ENCODE results near the gene OPA3.
A peak's percentile ranks its signal among the peaks of the same experiment; 100 is the strongest.

The OPA3 gene

DNA sequence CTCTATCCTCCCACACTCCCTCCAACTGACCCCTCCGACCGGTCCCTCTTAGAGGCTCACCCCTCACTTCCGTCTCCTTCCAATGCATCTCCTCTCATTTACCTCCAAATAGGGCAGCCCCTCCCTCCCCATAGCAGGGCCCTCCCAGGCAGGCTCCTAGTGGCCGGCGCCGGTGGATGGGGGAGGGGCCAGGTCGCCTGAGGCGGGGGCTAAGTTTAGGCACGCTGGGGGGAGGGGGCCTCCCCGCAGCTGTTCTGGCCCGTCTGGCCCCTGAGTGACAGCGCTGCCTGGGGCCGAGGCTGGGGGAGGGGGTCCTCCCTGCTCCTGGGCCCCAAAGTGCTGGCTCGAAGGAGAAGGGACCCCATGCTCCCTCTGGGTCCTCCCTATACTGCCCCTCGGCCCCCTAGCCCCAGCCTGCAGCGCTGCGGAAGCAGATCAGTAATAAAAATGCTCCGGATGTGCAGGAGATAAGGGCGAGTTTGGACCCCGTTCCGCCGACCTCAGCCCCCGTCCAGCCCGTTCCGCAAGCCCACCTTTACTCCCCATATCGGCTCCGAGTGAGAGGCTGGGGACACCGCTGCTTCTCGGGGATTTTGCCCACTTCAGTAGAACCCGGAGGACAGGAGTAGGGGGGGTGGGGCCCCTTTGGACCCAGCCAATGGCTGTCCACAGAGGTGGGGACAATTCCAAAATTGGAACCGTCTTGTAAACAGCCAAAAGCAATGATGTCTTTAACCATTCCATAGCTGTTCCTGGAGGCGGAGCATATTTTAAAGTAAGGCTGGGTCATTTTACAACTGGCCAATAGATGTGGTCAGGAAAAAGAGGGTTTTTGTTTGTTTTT, 91.8 kb downstream of the OPA3 start:
- H3K4me2 ChIP-seq (ENCODE audit: low read length) = peak overlapping the region; percentile 70
- H3K79me2 ChIP-seq (ENCODE audit: insufficient read depth, low read length) = no peaks in the 10 kb centered on the region
- 0 out of 2 replicates have a peak, but pooled peaks cover 4% of the 10 kb centered on the region for H3K27me3 ChIP-seq (ENCODE audit: insufficient read depth, low read length)
- no peaks in the 10 kb centered on the region for H3K9me3 ChIP-seq (ENCODE audit: low read length)
- no peaks in the 10 kb centered on the region for H3K36me3 ChIP-seq (ENCODE audit: insufficient read depth, low read length)
- peak overlapping the region; percentile 60 for H3K9ac ChIP-seq (ENCODE audit: low read length)
- peaks cover 27% of the 10 kb centered on the region for H3K4me1 ChIP-seq (ENCODE audit: insufficient read depth, low read length, severe bottlenecking)
- H3K27ac ChIP-seq (ENCODE audit: low read depth, low read length, poor library complexity, severe bottlenecking) = peak overlapping the region; percentile 28
- peaks cover 1% of the 10 kb centered on the region; the same call in 1 of the 2 replicates for H3F3A ChIP-seq (ENCODE audit: insufficient read depth, low read length)
- H2AFZ ChIP-seq (ENCODE audit: low read length) = 0 out of 2 replicates have a peak overlapping the region, but pooled peaks have one; percentile 35
- H3K9me2 ChIP-seq (ENCODE audit: low read depth, low read length) = no peaks in the 10 kb centered on the region
- TF ChIP-seq, protein P1, sequence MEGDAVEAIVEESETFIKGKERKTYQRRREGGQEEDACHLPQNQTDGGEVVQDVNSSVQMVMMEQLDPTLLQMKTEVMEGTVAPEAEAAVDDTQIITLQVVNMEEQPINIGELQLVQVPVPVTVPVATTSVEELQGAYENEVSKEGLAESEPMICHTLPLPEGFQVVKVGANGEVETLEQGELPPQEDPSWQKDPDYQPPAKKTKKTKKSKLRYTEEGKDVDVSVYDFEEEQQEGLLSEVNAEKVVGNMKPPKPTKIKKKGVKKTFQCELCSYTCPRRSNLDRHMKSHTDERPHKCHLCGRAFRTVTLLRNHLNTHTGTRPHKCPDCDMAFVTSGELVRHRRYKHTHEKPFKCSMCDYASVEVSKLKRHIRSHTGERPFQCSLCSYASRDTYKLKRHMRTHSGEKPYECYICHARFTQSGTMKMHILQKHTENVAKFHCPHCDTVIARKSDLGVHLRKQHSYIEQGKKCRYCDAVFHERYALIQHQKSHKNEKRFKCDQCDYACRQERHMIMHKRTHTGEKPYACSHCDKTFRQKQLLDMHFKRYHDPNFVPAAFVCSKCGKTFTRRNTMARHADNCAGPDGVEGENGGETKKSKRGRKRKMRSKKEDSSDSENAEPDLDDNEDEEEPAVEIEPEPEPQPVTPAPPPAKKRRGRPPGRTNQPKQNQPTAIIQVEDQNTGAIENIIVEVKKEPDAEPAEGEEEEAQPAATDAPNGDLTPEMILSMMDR (IDR thresholded peaks at IDR 0.05; ENCODE audit: low read length) = no peak
- no peak for TF ChIP-seq EZH2 (IDR thresholded peaks at IDR 0.05; ENCODE audit: borderline replicate concordance, low read length)
- peak overlapping the region; percentile 60 for H3K4me3 ChIP-seq (ENCODE audit: low read depth, low read length, poor library complexity, severe bottlenecking)
- no peaks in the 10 kb centered on the region for H4K20me1 ChIP-seq (ENCODE audit: insufficient read depth, low read length)

DNA sequence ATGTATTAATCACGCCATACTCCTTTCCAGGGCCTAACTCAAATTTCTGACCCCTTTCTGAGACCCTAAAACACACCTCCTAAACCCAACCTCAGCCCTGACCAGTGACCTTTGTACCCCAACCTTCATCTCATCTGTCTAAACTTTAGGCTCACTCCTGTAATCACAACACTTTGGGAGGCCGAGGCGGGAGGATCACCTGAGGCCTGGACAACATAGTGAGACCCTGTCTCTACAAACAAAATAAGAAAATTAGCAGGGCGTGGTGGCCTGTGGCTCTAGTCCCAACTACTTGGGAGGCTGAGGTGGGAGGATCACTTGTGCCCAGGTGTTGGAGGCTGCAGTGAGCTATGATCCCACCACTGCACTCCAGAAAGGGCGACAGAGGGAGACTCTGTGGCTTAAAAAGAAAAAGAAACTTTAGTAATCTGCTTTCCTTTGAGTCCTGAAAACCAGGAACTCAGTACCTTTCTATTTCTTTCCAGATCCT, 92.4 kb downstream of the OPA3 start:
- Histone ChIP-seq H3K4me1 (ENCODE audit: insufficient read depth, low read length, severe bottlenecking) (peaks cover 22% of the 10 kb centered on the region), H3K27me3 (ENCODE audit: insufficient read depth, low read length) (0 out of 2 replicates have a peak, but pooled peaks cover 4% of the 10 kb centered on the region), H3K9me2 (ENCODE audit: low read depth, low read length) (no peaks in the 10 kb centered on the region), H3K36me3 (ENCODE audit: insufficient read depth, low read length) (no peaks in the 10 kb centered on the region), H3F3A (ENCODE audit: insufficient read depth, low read length) (no peaks in the 10 kb centered on the region; the same call in 1 of the 2 replicates), H3K4me3 (ENCODE audit: low read depth, low read length, poor library complexity, severe bottlenecking) (peak overlapping the region; percentile 60), H3K9me3 (ENCODE audit: low read length) (no peaks in the 10 kb centered on the region), H3K27ac (ENCODE audit: low read depth, low read length, poor library complexity, severe bottlenecking) (no peak overlapping the region), H2AFZ (ENCODE audit: low read length) (no peak overlapping the region), H3K4me2 (ENCODE audit: low read length) (peak overlapping the region; percentile 70), H3K79me2 (ENCODE audit: insufficient read depth, low read length) (no peaks in the 10 kb centered on the region), H4K20me1 (ENCODE audit: insufficient read depth, low read length) (no peaks in the 10 kb centered on the region), H3K9ac (ENCODE audit: low read length) (no peak overlapping the region)
- TF ChIP-seq EZH2 (IDR thresholded peaks at IDR 0.05; ENCODE audit: borderline replicate concordance, low read length) = no peak
- TF ChIP-seq, protein P1 (IDR thresholded peaks at IDR 0.05; ENCODE audit: low read length) = no peak

DNA sequence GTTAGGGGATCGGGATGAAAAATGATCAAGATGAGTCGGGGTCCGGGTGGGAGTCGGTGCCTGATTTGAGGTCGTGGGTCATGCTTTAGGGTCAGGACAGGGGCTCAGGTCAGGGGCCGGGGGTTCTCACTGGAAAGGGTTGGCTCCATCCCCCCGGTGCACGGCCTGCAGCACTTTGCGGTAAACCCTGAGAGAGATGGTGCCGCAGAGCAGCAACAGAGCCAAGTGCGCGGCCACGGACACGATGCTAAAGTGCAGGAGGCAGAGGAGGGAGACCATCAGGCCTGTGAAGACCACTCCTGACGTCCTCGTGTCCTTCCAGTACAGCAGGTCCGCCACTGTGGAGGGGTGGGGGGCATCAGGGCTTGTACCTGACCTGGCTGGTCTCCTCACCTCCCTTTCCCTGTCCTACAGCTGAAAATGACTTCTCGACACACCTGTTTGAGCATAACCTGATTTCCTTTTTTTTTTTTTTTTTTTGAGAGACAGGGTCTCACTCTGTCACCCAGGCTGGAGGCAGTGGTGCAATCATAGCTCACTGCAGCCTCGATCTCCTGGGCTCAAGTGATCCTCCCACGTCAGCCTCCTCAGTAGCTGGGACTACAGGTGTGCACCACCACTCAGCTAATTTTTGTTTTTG, 95.3 kb downstream of the OPA3 start:
- Histone ChIP-seq H3K9me2 (ENCODE audit: low read depth, low read length) (no peaks in the 10 kb centered on the region), H3K4me3 (ENCODE audit: low read depth, low read length, poor library complexity, severe bottlenecking) (no peak overlapping the region), H3K36me3 (ENCODE audit: insufficient read depth, low read length) (no peaks in the 10 kb centered on the region), H3K27me3 (ENCODE audit: insufficient read depth, low read length) (no peaks in the 10 kb centered on the region), H3K9ac (ENCODE audit: low read length) (no peak overlapping the region), H3K9me3 (ENCODE audit: low read length) (no peaks in the 10 kb centered on the region), H3F3A (ENCODE audit: insufficient read depth, low read length) (no peaks in the 10 kb centered on the region; the same call in 1 of the 2 replicates), H3K4me1 (ENCODE audit: insufficient read depth, low read length, severe bottlenecking) (peaks cover 21% of the 10 kb centered on the region), H2AFZ (ENCODE audit: low read length) (no peak overlapping the region), H4K20me1 (ENCODE audit: insufficient read depth, low read length) (no peaks in the 10 kb centered on the region), H3K27ac (ENCODE audit: low read depth, low read length, poor library complexity, severe bottlenecking) (no peak overlapping the region), H3K79me2 (ENCODE audit: insufficient read depth, low read length) (no peaks in the 10 kb centered on the region), H3K4me2 (ENCODE audit: low read length) (no peak overlapping the region)
- no peak for TF ChIP-seq EZH2 (IDR thresholded peaks at IDR 0.05; ENCODE audit: borderline replicate concordance, low read length)
- TF ChIP-seq, protein P1 (IDR thresholded peaks at IDR 0.05; ENCODE audit: low read length) = no peak

Measured in OCI-LY1 (cell line).